NK-92 (cell line): ENCODE results near the gene ZFAND3.
"Not testable (repeated sequence)": the region's sequence is repeated elsewhere in the genome, so short reads cannot be mapped to it uniquely, and the experiment has no call there.

Experiments
- DNase-seq: peaks from one replicate; lab custom pipeline; 2025; ENCODE audit not compliant: unreplicated experiment; lab: John Stamatoyannopoulos, UW

ZFAND3 gene

DNA sequence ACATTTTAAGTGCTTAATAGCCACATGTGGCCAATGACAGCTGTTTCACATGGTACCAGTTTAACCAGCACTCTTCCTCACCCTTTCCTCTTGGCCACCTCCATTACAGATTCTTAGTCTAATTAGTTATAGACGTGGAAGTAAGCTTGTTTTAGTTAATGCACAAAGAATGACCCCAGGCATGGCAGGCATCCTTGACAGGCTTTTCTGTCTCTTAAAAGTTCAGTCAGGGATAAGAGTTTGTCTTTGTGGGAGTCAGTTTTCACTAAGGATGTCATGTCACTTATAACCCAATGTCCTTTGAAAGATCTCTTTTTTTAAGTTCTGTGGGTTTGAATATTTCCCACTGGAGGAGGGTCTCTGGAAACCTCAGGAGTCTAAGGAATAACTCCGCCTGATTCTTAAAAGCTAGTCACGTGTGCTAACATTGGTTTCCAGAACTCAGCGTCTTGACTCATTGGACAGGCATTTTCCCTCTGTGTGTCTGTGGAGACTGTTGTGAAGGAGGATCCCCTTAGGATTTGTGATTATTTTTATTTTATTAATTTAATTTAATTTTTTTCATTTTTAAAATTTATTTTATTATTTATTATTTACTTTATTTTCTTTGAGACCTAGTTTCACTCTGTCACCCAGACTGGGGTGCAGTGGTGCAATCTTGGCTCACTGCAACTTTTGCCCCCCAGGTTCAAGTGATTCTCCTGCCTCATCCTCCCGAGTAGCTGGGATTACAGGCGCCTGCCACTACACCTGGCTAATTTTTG is 171.4 kb downstream of the ZFAND3 start:
- DNase-seq: no peak

DNA sequence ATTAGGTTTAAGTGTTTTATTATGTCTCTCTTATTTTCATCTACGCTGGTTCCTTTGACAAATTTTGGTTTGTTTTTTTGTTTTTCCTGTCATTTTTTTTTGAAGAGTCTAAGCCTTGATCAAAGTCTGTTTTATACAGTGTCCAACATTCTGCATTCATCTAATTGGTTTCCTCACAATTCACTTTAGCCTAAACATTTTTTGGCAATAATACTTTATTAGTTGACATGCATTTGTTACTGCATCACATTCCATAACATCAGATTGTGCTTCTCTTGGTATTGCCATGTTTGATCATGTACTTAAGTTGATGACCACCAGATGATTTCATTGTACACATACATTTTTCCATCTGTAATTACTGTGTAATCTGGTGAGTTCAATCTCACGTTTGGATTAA is 173.2 kb downstream of the ZFAND3 start:
- no peak for DNase-seq

DNA sequence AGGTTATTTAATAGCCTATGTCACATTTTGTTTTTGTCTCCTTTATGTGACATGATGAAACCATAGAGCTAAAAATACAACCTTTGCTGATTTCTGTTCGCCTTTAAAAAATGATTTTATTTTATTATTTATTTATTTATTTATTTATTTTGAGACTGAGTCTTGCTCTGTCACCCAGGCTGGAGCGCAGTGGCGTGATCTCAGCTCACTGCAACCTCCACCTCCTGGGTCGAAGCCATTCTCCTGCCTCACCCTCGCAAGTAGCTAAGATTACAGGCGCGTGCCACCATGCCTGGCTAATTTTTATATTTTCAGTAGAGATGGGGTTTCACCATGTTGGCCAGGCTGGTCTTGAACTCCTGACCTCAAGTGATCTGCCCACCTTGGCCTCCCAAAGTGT is 173.7 kb downstream of the ZFAND3 start:
- not testable (repeated sequence) for DNase-seq

DNA sequence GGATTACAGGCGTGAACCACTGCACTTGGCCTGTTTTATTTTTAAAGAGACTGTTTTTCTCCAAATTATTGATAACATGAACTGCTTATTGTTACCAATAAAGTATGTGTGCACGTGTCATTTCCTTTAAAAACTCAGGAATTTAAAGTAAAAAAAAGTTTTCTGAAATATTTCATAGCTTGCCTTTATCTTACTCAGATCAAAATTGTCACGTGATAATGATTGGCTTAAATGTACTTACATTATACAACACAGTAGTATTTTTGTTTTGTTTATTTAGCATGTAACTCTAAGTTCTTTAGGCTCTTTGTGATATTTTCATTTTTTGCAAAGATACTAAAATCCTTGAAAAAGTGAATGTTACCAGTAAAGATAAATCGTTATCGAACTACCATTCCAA is 174.1 kb downstream of the ZFAND3 start:
- DNase-seq: no peak

DNA sequence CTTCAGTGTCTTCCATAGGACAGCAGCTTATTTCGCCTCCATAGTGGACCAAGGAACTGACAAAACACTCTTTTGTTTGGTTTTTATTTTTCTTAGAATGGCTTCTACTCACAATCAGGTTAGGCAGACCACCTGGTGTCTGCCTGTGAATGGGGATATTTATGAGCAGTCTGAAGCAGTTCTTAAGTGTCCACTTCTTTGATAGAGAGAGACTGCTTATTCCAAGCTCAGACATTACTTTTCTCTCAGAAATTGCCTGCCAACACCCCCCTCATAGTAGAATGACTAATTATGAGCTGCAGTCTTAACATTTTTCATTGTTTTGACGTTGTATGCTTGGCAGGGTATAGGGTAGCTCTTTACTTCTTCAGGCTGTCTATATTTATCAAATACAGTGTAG is 174.7 kb downstream of the ZFAND3 start:
- DNase-seq: no peak

DNA sequence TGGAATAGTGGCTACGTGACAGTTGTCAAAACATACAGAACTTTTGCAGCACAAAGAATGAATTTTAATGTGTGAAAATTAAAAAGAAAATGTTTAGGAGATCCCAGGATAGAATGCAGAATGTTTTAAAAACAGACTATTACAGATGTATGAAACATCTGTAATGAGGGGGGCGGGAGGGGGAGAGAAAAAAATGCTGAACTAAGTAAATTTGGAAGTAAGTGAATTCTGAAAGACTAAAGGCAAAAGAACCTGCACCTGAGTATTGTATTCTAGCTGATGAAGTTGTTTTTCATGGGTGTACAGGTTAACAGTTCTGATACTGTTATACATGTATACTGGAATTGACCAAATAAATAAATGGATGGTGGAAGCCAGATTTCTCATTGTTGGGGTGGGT is 178.8 kb downstream of the ZFAND3 start:
- DNase-seq: no peak

DNA sequence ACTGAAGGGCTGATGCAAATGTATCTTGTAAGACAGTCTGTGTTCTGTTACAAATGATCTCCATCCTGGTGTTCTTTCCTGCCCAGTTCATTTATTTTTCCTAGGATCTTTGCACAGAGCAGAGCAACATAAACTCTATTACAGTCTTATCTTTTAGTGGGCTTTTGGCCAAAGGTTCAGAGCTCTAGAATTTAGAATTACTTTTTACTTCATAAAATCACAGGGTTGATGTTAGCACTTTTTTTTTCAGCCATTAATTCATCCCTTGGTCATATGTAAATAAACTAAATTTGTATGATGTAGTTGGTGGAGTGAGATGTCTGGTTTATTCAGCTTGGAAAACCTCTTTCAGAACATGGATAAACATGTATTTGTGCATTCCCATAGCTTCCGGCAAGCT is 181.9 kb downstream of the ZFAND3 start:
- no peak for DNase-seq

DNA sequence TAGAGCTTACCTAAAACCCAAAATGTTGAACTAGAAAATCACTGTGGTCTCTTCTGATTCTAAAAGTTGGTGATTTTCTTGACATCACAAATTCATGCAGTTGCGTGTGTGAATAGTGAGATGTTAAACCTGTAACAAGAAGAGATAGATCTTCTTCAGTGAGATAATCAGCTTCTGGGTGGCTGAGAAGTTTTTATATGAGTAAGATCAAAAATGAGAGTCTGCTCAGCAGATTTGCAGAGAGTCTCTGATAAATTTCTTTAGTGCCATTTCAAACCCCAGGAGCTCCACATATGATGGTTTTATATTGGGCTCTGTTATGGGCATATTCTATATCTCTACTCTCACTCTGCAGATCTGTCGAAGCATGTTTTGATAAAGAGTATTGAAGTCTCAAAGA is 185.4 kb downstream of the ZFAND3 start:
- no peak for DNase-seq

DNA sequence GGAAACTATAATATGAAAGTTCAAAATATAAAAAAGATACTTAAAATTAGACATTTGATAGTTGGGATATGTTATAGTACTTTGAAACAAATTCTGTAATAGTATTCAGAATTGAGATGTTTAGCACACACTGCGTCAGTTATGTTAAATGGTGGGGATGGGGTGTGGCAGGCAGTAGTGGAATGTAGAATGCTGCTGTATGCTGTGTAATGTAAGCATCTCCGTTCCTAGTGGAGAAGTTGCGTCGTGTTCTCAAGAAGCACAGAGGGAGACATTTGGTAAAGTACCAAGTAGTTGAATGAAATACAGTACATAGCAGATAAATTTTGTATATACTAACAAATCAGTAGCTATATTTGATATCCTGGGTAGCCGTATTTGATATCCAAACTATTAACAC is 192.4 kb downstream of the ZFAND3 start:
- DNase-seq: no peak

DNA sequence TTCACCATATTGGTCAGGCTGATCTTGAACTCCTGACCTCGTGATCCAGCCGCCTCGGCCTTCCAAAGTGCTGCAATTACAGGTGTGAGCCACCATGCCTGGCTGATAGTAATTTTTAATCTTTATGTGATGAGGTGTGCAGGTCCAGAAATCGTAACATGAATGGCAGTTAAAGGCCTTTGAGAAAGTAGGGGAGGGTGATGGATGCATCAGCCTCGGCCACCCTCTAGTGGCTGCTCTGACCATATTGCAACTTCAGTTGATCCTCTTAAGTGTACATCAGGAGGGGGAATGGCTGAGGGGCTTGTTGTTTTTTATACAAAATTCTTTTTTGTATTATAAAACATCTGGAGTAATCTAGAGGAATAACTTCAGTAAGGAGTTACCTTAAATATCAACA is 193.0 kb downstream of the ZFAND3 start:
- DNase-seq: no peak

DNA sequence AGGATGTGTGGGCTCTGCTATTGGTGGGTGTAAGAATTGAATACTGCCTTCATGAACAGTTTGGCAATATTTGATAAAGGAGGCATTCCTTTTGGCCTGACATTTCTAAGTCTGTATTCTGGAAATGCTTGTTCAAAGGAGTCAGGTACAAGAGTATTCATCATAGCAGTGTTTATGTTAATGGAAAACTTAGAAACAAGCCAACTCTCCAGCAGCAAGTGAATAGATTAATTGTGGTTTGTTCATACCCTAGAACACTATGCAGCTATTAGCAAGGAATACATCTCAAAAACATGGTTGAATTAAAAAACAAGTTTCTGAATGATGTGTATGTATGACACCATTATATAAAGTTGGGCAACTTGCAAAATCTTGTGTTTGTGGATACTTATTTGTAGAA is 195.8 kb downstream of the ZFAND3 start:
- no peak for DNase-seq

DNA sequence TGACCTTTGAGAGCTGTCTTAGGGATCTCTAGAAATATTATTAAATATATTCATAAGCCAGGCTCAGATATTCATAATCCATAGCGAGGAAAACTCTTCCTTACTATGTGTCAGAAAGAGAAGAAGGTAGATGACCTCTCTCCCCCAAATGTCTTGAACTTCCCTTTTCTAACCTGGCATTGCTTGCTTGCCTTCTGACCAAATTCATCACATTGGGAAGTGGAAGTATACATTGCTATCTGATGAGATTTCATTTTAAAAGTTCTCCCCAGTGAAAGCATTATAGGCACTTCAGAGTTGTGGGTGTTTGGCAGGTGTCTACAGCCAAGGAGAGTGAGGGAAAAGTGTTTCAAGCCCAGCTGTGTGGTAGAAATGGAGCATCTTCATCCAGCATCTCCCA is 197.3 kb downstream of the ZFAND3 start:
- DNase-seq: no peak

DNA sequence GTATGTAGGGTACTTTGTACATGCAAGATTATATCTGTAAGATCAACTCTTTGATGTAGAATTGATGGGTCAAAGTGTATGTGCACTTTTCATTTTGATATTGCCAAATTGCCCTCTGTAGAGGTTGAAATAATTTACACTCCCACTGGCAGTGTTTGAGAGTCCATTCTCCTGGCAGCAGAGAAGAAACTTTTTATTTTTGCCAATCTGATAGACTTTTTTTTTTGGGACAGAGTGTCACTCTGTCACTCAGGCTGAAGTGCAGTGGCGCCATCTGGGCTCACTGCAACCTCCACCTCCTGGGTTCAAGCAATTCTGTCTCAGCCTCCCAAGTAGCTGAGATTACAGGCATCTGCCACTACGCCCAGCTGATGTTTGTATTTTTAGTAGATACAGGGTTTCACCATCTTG is 199.2 kb downstream of the ZFAND3 start:
- DNase-seq: no peak

DNA sequence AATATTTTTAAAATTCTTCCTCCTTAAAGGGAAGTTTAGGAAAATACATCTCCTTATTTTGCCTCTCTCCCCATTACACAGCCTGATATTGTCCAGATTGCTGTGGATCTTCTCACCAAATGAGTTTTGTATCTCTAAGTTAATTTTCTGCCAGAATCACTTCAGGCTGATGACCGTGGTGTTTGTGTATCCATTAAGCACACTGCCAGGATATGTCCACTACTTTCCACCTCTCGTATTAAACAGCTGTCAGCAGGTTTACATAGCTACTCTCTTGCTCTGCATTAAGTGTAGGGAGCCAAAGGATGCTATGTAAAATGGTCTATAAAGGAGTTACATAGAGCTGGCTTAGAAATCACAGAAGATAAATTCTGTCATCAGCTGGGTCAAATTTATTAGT is 201.1 kb downstream of the ZFAND3 start:
- DNase-seq: no peak

DNA sequence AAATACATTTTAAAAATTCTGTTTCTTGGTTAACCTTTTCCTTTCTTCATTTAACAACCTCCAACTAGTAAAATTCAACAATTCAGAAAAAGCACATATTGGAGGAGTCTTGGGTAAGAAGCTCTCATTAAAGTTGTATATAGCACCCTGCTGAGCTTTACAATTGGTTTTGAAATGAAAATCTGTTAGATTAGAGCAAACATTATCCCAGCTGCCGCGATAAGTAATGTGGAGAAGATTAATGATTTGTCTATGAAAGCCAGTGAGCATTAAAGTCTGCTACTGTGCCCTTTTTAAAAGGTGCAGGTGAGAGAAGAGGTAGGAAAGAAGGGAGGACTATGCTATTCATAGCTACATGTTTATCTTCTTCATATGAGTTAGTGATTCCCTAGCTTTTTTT is 201.5 kb downstream of the ZFAND3 start:
- no peak for DNase-seq

DNA sequence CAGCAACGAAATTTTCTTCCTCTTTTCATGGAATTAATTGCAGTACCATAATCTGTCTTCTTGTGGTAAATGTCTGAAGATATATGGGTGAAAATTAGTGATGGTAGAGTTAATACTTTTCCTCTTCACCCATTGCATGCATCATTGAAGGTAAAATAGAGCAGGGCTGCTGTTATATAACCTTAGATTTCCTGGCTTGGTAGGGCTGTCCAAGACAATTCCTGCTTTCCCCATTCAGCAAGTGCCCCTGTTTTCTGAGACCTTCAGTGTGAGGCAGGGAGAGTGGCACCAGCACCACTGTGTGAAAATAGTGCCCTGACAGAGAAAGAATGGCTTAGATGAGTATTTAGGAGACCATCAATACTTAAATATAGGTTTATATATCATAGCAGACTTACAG is 202.0 kb downstream of the ZFAND3 start:
- no peak for DNase-seq

DNA sequence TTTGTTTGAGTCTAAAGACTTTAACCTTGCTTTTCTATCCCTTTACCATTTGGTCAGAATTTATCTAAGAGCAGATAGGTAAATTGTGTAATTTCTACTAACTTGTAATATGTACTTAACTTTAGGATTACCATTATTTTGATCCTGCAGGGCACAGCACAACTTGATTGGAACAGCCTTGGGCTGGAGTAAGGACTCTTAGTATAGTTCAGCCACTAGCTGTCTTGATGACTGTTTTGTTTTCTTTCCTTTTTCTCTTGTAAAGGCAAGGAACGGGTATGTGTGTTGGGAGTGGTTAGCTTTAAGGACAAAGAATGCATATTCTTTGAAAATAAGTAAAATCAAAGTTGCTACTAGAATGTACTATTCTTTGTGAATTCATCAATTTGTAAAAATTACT is 203.2 kb downstream of the ZFAND3 start:
- DNase-seq: no peak

DNA sequence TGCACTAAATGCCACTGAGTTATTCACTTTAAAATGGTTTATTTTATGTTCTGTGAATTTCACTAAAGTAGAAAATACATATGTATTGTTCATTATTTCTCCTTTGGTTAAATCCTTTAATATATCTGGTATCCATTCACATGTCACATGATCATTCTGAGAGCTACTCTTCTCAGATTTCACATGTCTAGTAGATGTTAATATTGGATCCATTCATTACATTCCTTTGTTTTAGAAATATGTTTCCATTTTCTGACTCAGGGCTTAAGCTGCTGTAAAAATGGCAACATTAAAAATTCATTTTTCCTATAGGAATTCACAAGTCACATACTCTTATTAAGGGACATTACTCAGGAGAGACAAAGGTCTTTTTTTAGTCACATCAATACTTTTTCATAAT is 205.4 kb downstream of the ZFAND3 start:
- DNase-seq: no peak

DNA sequence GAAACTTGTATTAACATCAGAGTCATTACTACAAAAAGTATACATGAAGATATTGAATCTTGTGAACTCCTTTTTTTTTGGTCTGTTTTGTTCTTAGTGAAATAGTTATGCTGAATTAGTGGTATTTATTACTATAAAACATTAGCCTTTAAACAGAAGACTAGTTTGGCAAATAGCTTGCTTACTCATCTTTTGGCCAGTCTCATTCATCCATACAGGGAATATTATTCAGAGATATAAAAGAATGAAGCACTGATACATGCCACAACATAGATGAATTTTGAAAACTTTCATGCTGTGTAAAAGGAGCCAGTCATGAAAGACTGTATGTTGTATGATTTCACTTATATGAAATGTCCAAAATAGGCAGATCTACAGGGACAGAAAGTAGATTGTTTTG is 205.9 kb downstream of the ZFAND3 start:
- no peak for DNase-seq

DNA sequence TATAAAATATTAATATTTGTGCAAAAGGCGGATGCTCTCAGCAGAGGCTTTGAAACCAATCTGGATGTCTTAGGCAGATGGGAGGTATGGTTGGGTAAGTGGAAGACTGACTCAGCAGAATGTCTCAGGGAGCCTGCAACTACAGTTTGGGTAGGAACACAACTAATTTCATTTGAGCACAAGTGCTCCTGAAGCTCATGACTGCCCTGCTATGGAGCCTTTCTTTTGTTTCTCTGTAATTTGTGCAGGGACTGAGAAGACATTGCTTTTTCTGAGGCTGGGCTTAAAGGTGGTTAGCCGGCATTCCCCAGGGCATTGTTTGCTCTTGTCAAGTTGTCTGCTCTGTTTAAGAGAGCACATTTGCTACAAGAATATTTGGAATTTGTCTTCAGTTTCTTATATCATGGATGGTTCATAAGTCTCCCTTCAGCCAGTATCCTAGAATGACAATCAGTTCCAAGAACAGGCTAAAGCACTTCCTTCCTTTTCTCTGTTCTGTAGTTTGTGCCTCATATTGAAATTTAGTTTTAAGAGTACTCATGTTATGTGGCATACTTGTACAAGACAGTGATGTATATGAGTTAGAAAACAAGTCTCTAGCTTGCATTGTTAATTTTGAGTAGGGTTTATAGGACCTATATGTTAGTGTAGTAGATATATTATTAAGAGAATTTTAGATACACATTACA is 208.3 kb downstream of the ZFAND3 start:
- no peak for DNase-seq

DNA sequence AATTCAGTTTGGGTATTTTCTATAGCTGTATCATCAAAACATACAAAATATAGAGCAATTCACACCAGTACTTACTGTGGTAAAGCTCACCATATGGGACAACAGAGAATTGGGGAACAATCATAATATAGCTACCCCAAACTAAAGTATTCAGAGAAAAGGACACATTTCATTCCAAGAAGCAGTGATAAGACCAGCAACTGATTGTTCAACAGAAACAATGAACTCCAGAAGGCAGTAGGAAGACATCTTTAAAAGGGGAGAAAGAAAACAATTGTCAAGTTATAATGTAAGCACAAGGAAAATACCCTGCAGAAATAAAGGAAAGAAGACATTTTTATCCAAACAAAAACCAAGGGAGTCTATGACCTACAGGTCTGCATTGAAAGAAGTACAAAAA is 210.9 kb downstream of the ZFAND3 start:
- no peak for DNase-seq

DNA sequence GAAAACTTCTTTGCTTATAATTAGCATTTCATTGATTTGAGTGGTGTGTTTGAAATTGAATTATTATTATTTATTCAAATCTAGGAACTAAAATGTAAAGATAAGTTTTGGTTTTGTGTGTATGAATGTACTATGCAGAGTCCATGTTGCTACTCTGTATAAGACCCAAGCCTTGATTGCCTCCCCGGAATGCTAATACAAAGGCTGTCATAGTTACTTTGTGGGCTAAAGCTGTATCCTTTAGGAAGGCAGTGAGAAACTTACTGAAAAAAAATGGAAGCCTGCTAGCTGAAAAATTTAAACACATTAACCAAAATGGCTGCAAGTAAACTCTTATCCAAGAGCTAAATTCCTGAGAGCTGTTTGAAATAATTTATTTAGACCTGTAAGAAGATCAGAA is 213.3 kb downstream of the ZFAND3 start:
- no peak for DNase-seq

DNA sequence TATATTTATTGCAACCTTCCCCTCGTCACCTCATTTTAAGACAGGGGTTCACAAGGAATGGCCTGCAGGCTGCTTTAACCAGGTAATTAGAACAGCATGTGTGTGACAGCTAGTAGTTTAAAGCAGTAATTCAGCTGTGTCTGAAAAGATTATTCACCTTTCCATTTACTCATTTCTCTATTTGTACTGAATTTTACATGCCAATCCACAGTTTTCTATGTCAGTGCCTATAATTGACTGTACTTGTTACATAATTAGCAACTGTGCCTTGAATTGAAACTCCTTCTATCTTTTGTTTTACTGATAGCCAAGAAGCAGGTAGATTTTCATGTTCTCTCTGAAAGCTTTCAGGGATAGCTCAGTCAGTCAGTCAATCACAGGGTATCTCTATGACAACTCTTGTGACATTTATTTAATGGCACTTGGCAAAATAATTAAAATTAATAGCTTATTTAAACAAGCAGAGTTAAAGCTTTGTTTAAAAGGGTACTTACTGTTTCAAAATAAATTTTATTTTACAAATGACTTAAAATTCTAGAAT is 214.0 kb downstream of the ZFAND3 start:
- DNase-seq: no peak
